H1 (cell line): ENCODE results near the gene KDSR. TPM values are rescaled to one million over a fixed set of nuclear protein-coding genes. Genes with fewer than 3 reads are reported as not detected.

Experiments
- CTCF ChIA-PET: fragments of 300-600 bp; sonication (Branson Sonifier 250); formaldehyde crosslinking; loops from one replicate; lab custom pipeline; 2021; ENCODE audit not compliant: partially characterized antibody; lab: Charles Lee
- POLR2A ChIA-PET: fragments of 300-600 bp; sonication (Branson Sonifier 250); formaldehyde crosslinking; loops from one replicate; lab custom pipeline; 2021; ENCODE audit warnings: inconsistent platforms; ENCODE audit not compliant: partially characterized antibody; lab: Charles Lee
- DNase-seq, 2 experiments: peaks; one replicate each; pipeline versions ENCODE4 v3.0.0 to v3.0.0-alpha.2; 2010 to 2022; ENCODE audit warnings: low spot score in 2 of 2, low read depth in 1 of 2, mixed read lengths in 1 of 2
- FAIRE-seq: peaks from 2 replicates; lab custom pipeline; 2011; peaks lifted over from hg19 to GRCh38; lab: Jason Lieb, UNC
- H2AFZ ChIP-seq: 2 replicates; pipeline ENCODE4 v1.8.1; 2012; ENCODE audit warnings: low read length, inconsistent platforms
- H2AK5ac ChIP-seq: 2 replicates; pipeline ENCODE4 v1.6.1; 2013; ENCODE audit warnings: low read depth, low read length
- H2BK120ac ChIP-seq: replicated peaks from 2 replicates; pipeline ENCODE3; 2013; ENCODE audit warnings: low read depth, low read length, inconsistent platforms
- H2BK12ac ChIP-seq: 2 replicates; pipeline ENCODE4 v1.6.1; 2013; ENCODE audit warnings: low read depth, low read length
- H2BK15ac ChIP-seq: 2 replicates; pipeline ENCODE4 v1.6.1; 2013; ENCODE audit warnings: low read length
- H2BK20ac ChIP-seq: 2 replicates; pipeline ENCODE4 v1.6.1; 2013; ENCODE audit warnings: low read length
- H2BK5ac ChIP-seq: 2 replicates; pipeline ENCODE4 v1.6.1; 2013; ENCODE audit warnings: low read depth, low read length
- H3K14ac ChIP-seq: 2 replicates; pipeline ENCODE4 v1.6.1; 2013; ENCODE audit warnings: inconsistent platforms; ENCODE audit not compliant: insufficient read length
- H3K18ac ChIP-seq: 2 replicates; pipeline ENCODE4 v1.6.1; 2013; ENCODE audit warnings: low read length; ENCODE audit errors: extremely low read depth
- H3K23ac ChIP-seq: 2 replicates; pipeline ENCODE4 v1.6.1; 2013; ENCODE audit warnings: inconsistent platforms; ENCODE audit not compliant: insufficient read length
- H3K23me2 ChIP-seq: 2 replicates; pipeline ENCODE4 v1.6.1; 2013; ENCODE audit warnings: low read depth, low read length
- H3K27ac ChIP-seq: 2 replicates; pipeline ENCODE4 v1.6.1; 2011; ENCODE audit warnings: low read depth, low read length, inconsistent platforms
- H3K27me3 ChIP-seq, 4 experiments: replicated peaks in 1 of 4; 1 replicate in 1 of 4; 2 replicates in 3 of 4; pipeline versions ENCODE4 v1.6.1 to v1.8.1; 2011 to 2013; ENCODE audit warnings: low read length in 3 of 4, mild to moderate bottlenecking in 3 of 4, inconsistent platforms in 2 of 4, mixed read lengths in 2 of 4, moderate library complexity in 1 of 4; ENCODE audit not compliant: control insufficient read depth in 3 of 4, insufficient read depth in 3 of 4; ENCODE audit errors: extremely low read depth in 1 of 4
- H3K36me3 ChIP-seq, 4 experiments: 2 replicates each; pipeline versions ENCODE4 v1.6.1 to v1.8.1; 2011 to 2013; ENCODE audit warnings: mild to moderate bottlenecking in 4 of 4, low read length in 3 of 4, moderate library complexity in 2 of 4, control low read depth in 1 of 4, inconsistent platforms in 1 of 4; ENCODE audit not compliant: insufficient read depth in 4 of 4, control insufficient read depth in 2 of 4
- H3K4ac ChIP-seq: replicated peaks from 2 replicates; pipeline ENCODE3; 2013; ENCODE audit warnings: low read length, low read depth, mixed read lengths, inconsistent platforms; ENCODE audit not compliant: insufficient read length
- H3K4me1 ChIP-seq, 4 experiments: replicated peaks in 1 of 4; 1 replicate in 1 of 4; 2 replicates in 3 of 4; pipeline versions ENCODE4 v1.6.1 to v1.8.1; 2011 to 2013; ENCODE audit warnings: low read length in 3 of 4, inconsistent platforms in 2 of 4, mixed read lengths in 1 of 4; ENCODE audit not compliant: insufficient read depth in 4 of 4, control insufficient read depth in 3 of 4
- H3K4me2 ChIP-seq, 2 experiments: 2 replicates each; pipeline versions ENCODE4 v1.6.1 to v1.8.1; 2011 to 2013; ENCODE audit warnings: low read depth in 2 of 2, low read length in 2 of 2, control low read depth in 1 of 2, inconsistent platforms in 1 of 2, mild to moderate bottlenecking in 1 of 2; ENCODE audit not compliant: insufficient read depth in 1 of 2
- H3K4me3 ChIP-seq, 4 experiments: fragments of 200-600, 300-600 bp in 1 of 4; sonication (generic), shearing (Covaris generic), sonication (Bioruptor Twin) in 1 of 4; 2 replicates each; pipeline versions ENCODE4 v1.5.1 to v1.8.1; 2011 to 2016; ENCODE audit warnings: low read length in 4 of 4, low read depth in 3 of 4, control low read depth in 2 of 4, inconsistent platforms in 2 of 4, mild to moderate bottlenecking in 2 of 4, mixed read lengths in 1 of 4, moderate library complexity in 1 of 4; ENCODE audit not compliant: insufficient read depth in 2 of 4; ENCODE audit errors: extremely low read depth in 1 of 4
- H3K56ac ChIP-seq: replicated peaks from 2 replicates; pipeline ENCODE3; 2013; ENCODE audit warnings: low read depth, mild to moderate bottlenecking, mixed read lengths, low read length, inconsistent platforms; ENCODE audit not compliant: insufficient read length
- H3K79me1 ChIP-seq: 2 replicates; pipeline ENCODE4 v1.6.1; 2013; ENCODE audit warnings: low read depth, low read length, control low read depth
- H3K79me2 ChIP-seq, 2 experiments: 2 replicates each; pipeline versions ENCODE4 v1.6.1 to v1.8.1; 2012 to 2013; ENCODE audit warnings: low read length in 2 of 2, mild to moderate bottlenecking in 2 of 2, inconsistent platforms in 1 of 2; ENCODE audit not compliant: insufficient read depth in 2 of 2, control insufficient read depth in 1 of 2
- H3K9ac ChIP-seq, 4 experiments: replicated peaks in 1 of 4; 1 replicate in 1 of 4; 2 replicates in 3 of 4; pipeline versions ENCODE4 v1.6.1 to v1.8.1; 2011 to 2013; ENCODE audit warnings: low read depth in 3 of 4, low read length in 3 of 4, control low read depth in 2 of 4, mild to moderate bottlenecking in 2 of 4, moderate library complexity in 2 of 4, inconsistent platforms in 1 of 4; ENCODE audit errors: extremely low read depth in 1 of 4
- H3K9me3 ChIP-seq, 2 experiments: 2 replicates each; pipeline versions ENCODE4 v1.6.1 to v1.8.1; 2012 to 2013; ENCODE audit warnings: mild to moderate bottlenecking in 2 of 2, moderate library complexity in 2 of 2, control low read depth in 1 of 2, inconsistent platforms in 1 of 2, low read depth in 1 of 2, low read length in 1 of 2, mixed read lengths in 1 of 2; ENCODE audit not compliant: insufficient read depth in 2 of 2
- H4K20me1 ChIP-seq, 2 experiments: replicated peaks in 1 of 2; 2 replicates each; pipeline versions ENCODE3 to v1.8.1; 2011 to 2013; ENCODE audit warnings: inconsistent platforms in 2 of 2, low read length in 2 of 2, mild to moderate bottlenecking in 1 of 2; ENCODE audit not compliant: insufficient read depth in 2 of 2, control insufficient read depth in 1 of 2
- H4K5ac ChIP-seq: 2 replicates; pipeline ENCODE4 v1.6.1; 2013; ENCODE audit warnings: low read length, low read depth, mixed read lengths, inconsistent platforms; ENCODE audit not compliant: insufficient read length
- H4K8ac ChIP-seq: 2 replicates; pipeline ENCODE4 v1.8.0; 2013; ENCODE audit warnings: mild to moderate bottlenecking, moderate library complexity, low read length, inconsistent platforms; ENCODE audit not compliant: insufficient read depth; ENCODE audit errors: extremely low read depth
- H4K91ac ChIP-seq: replicated peaks from 2 replicates; pipeline ENCODE3; 2013; ENCODE audit warnings: low read length, mixed read lengths, inconsistent platforms; ENCODE audit not compliant: insufficient read length
- BRCA1 ChIP-seq: IDR thresholded peaks from 2 replicates; pipeline ENCODE4 v1.6.1; 2012; ENCODE audit warnings: low read depth, low read length, improper control_type of control experiment
- EZH2 ChIP-seq: fragments of 200-600 bp; sonication (generic); IDR thresholded peaks from 2 replicates; pipeline ENCODE4 v1.7.1; 2012; ENCODE audit warnings: low read depth, mild to moderate bottlenecking, moderate library complexity, low read length, inconsistent platforms; ENCODE audit not compliant: severe bottlenecking
- HDAC2 ChIP-seq, 2 experiments: fragments of 300-600 bp in 1 of 2; sonication (generic) in 1 of 2; IDR thresholded peaks; 2 replicates each; pipeline ENCODE4 v1.6.1; 2011 to 2012; ENCODE audit warnings: low read depth in 2 of 2, low read length in 2 of 2, mild to moderate bottlenecking in 2 of 2, moderate library complexity in 2 of 2, borderline replicate concordance in 1 of 2, inconsistent platforms in 1 of 2
- HDAC6 ChIP-seq: IDR thresholded peaks from one replicate; pipeline ENCODE4 v1.7.1; 2012; ENCODE audit warnings: low read depth, mild to moderate bottlenecking, inconsistent platforms, low read length, moderate library complexity
- KDM1A ChIP-seq: fragments of 200-600, 300-600 bp; sonication (generic); IDR thresholded peaks from 2 replicates; pipeline ENCODE4 v1.7.1; 2016; ENCODE audit warnings: mild to moderate bottlenecking, low read length, borderline replicate concordance
- POLR2A ChIP-seq, 2 experiments: IDR thresholded peaks; 1 replicate in 1 of 2; 2 replicates in 1 of 2; pipeline ENCODE4 v1.6.1; 2011; ENCODE audit warnings: low read depth in 2 of 2, low read length in 2 of 2, mild to moderate bottlenecking in 2 of 2; ENCODE audit errors: control extremely low read depth in 1 of 2
- SP4 ChIP-seq: IDR thresholded peaks from 2 replicates; pipeline ENCODE4 v1.6.1; 2012; ENCODE audit warnings: low read length, inconsistent platforms
- SUZ12 ChIP-seq: fragments of 200-600 bp; sonication (generic); IDR thresholded peaks from 2 replicates; pipeline ENCODE4 v1.6.1; 2012; ENCODE audit warnings: mild to moderate bottlenecking, inconsistent platforms, low read length, moderate library complexity, mixed read lengths
- ZNF274 ChIP-seq: IDR thresholded peaks from 2 replicates; pipeline ENCODE4 v1.7.0; 2012; ENCODE audit warnings: low read length, borderline replicate concordance; ENCODE audit errors: extremely low read depth
- polyA plus RNA-seq, 7 experiments: library from polyadenylated mRNA; depleted of rRNA in 3 of 7; stranded (reverse) in 5 of 7; unstranded in 2 of 7; fragments of >200 nt in 5 of 7; fragments of 200-250 nt in 2 of 7; gene quantifications; 1 replicate in 5 of 7; 2 replicates in 1 of 7; 4 replicates in 1 of 7; pipeline versions ENCODE4 v1.2.1 to v1.2.3, GENCODE V29; 2011 to 2013; ENCODE audit warnings: missing spikeins in 2 of 7, mixed read lengths in 2 of 7
- total RNA-seq: library from RNA; stranded (reverse); fragmentation: NEBNext Ultra II Directional; extraction: Animal tissue kit (Norgen Biotek cat#: 25700); gene quantifications from 2 replicates; pipeline ENCODE4 v1.2.1, GENCODE V29; 2021
- TF ChIP-seq, protein P1 (sequence below): IDR thresholded peaks from 2 replicates; pipeline ENCODE4 v1.6.1; 2012; ENCODE audit warnings: inconsistent platforms
- TF ChIP-seq, protein P2 (sequence below): IDR thresholded peaks from 2 replicates; pipeline ENCODE4 v1.6.1; 2011; ENCODE audit warnings: low read depth, mild to moderate bottlenecking, low read length; ENCODE audit not compliant: insufficient read depth

The KDSR gene
- total and polyA plus RNA-seq, 2 of the 8 experiments (the other 6 are each of a cell fraction or from before 2014, with no cell fraction given): 12.4 to 50.5 TPM

DNA sequence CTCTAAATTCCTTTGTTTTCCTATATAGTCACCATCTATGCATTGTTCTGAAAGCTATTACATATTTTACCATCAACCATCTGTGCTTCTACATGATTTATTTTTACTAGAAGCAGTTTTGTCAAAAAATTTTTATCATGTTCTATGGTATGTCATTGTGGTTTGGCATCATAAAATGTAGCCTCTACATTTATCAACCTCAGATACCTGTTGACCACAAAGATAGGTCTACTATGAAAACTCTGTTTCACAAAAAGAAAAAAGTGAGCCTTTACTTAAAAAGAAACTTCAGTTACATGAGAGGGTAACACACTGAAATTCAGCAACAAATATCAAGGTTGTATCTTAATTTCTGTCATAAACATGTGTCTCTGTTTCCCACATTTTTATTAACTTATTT lies 51.1 kb downstream of the KDSR start:
- H2BK12ac ChIP-seq: no peak overlapping the region
- H4K5ac ChIP-seq: no peak overlapping the region
- no peaks in the 10 kb centered on the region for H3K36me3 ChIP-seq
- no peak overlapping the region for H3K27ac ChIP-seq
- no peak for FAIRE-seq
- no peak overlapping the region for H3K23ac ChIP-seq
- no peaks in the 10 kb centered on the region for H3K9me3 ChIP-seq
- no peak for DNase-seq
- H2BK20ac ChIP-seq: no peak overlapping the region
- H3K27me3 ChIP-seq: peaks cover 0 to 26% (median 18%) of the 10 kb centered on the region in 4 experiments; a peak in 6 of 7 replicates
- peaks cover 0 to 3% of the 10 kb centered on the region in 2 experiments for H4K20me1 ChIP-seq
- no peak overlapping the region for H3K56ac ChIP-seq
- TF ChIP-seq HDAC6 (no peak), SUZ12 (no peak), SP4 (no peak), BRCA1 (no peak), KDM1A (no peak), POLR2A (IDR thresholded peaks at IDR 0.05; ENCODE audit: control extremely low read depth in 1 of 2, low read depth in 2 of 2, low read length in 2 of 2) (no peak), HDAC2 (IDR thresholded peaks at IDR 0.05; ENCODE audit: borderline replicate concordance in 1 of 2, low read depth in 2 of 2, low read length in 2 of 2) (no peak), EZH2 (no peak), ZNF274 (no peak)
- TF ChIP-seq, protein P1, sequence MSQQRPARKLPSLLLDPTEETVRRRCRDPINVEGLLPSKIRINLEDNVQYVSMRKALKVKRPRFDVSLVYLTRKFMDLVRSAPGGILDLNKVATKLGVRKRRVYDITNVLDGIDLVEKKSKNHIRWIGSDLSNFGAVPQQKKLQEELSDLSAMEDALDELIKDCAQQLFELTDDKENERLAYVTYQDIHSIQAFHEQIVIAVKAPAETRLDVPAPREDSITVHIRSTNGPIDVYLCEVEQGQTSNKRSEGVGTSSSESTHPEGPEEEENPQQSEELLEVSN: no peak
- TF ChIP-seq, protein P2, sequence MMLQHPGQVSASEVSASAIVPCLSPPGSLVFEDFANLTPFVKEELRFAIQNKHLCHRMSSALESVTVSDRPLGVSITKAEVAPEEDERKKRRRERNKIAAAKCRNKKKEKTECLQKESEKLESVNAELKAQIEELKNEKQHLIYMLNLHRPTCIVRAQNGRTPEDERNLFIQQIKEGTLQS: no peak
- H3K4me3 ChIP-seq: no peak overlapping the region
- no peak overlapping the region for H3K4ac ChIP-seq
- no peak overlapping the region for H4K91ac ChIP-seq
- H4K8ac ChIP-seq: no peak overlapping the region
- H2BK15ac ChIP-seq: no peak overlapping the region
- H3K9ac ChIP-seq: no peak overlapping the region
- ChIA-PET POLR2A (no interaction called here), CTCF (interaction anchor here (1.0 to 2.2 kb wide), 2 partner anchors 10 to 14 kb away, joined by 3 to 6 read pairs; no protein-coding TSS in a partner anchor)
- H3K79me1 ChIP-seq: no peaks in the 10 kb centered on the region
- peaks cover 0 to 8% (median 4%) of the 10 kb centered on the region in 4 experiments; a peak in 3 of 7 replicates for H3K4me1 ChIP-seq
- H3K14ac ChIP-seq: no peak overlapping the region
- no peaks in the 10 kb centered on the region; a peak in 1 of 4 replicates for H3K79me2 ChIP-seq
- H3K23me2 ChIP-seq: peaks cover 8% of the 10 kb centered on the region; the same call in 1 of the 2 replicates
- H3K18ac ChIP-seq: no peak overlapping the region
- H2AFZ ChIP-seq: no peak overlapping the region
- no peak overlapping the region for H2BK120ac ChIP-seq
- H2BK5ac ChIP-seq: no peak overlapping the region
- H3K4me2 ChIP-seq: no peak overlapping the region
- no peak overlapping the region for H2AK5ac ChIP-seq
